ENCODE data around the gene GIMD1. TPM values are rescaled to one million over a fixed set of nuclear protein-coding genes. Genes with fewer than 3 reads are reported as not detected.
"Not testable (repeated sequence)": the region's sequence is repeated elsewhere in the genome, so short reads cannot be mapped to it uniquely, and the experiment has no call there.

GIMD1 gene
- total and polyA plus RNA-seq, 2 experiments from 2014 or later, result not detected

DNA sequence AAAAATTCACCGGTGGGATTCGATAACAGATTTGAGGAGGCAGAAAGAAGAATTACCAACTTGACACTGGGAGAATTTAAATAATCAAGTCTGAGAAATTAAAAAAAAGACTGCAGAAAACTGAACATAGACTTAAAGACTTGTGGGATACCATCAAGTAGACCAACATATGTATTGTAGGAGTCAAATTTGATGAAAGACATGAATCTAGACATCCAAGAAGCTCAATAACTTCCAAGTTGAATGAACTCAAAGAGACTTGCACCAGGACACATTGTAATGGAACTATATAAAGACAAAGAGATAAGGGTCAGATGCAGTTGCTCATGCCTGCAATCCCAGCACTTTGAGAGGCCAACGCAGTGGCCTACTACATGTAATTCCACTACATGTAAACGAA lies 30.3 kb upstream of the GIMD1 start:
- H2AFZ ChIP-seq, result not testable (repeated sequence)

DNA sequence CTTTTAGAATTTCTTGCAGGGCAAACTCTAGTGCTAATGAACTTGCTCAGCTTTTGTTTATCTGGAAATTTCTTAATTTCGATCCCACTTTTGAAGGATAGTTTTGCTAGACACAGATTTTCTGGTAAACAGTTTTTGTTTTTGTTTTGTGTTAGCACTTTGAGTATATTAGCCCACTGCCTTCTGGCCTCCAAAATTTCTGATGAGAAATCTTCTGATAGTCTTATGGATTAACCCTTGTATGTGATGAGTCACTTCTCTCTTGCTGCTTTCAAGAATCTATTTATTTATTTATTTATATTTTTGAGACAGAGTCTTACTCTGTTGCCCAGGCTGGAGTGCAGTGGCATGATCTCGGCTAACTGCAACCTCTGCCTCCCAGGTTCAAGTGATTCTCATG lies 27.0 kb upstream of the GIMD1 start:
- Histone ChIP-seq H3K79me2 (replicated peaks; ENCODE audit: insufficient read depth) (no peaks in the 10 kb centered on the region), H3K4me3 (no peak overlapping the region), H3K27me3 (ENCODE audit: insufficient read depth) (no peaks in the 10 kb centered on the region), H3K4me2 (no peak overlapping the region), H3K4me1 (ENCODE audit: insufficient read depth) (no peaks in the 10 kb centered on the region), H3K36me3 (ENCODE audit: insufficient read depth) (no peaks in the 10 kb centered on the region; the same call in 1 of the 2 replicates), H3K27ac (ENCODE audit: low read depth) (no peak overlapping the region), H2AFZ (no peak overlapping the region), H3F3A (replicated peaks; ENCODE audit: low read depth) (no peaks in the 10 kb centered on the region), H4K20me1 (replicated peaks; ENCODE audit: insufficient read depth) (no peaks in the 10 kb centered on the region), H3K9me2 (ENCODE audit: insufficient read depth) (no peaks in the 10 kb centered on the region; the same call in 1 of the 2 replicates)
- H3K9me3 Mint-ChIP-seq, result peaks cover 25% of the 10 kb centered on the region
- DNase-seq (ENCODE audit: low spot score) (no peak), ATAC-seq (no peak)
- no peak overlapping the region for H3K27ac Mint-ChIP-seq
- peaks cover 17% of the 10 kb centered on the region; the same call in 2 of the 3 replicates for H3K36me3 Mint-ChIP-seq (ENCODE audit: low read depth)
- TF ChIP-seq EZH2 (IDR thresholded peaks at IDR 0.05; ENCODE audit: low read depth, unreplicated experiment) (no peak), STAT1 (IDR thresholded peaks at IDR 0.05; ENCODE audit: unreplicated experiment) (no peak), EZH2phosphoT487 (IDR thresholded peaks at IDR 0.05; ENCODE audit: unreplicated experiment) (no peak), JUNB (IDR thresholded peaks at IDR 0.05; ENCODE audit: unreplicated experiment) (no peak), CREB1 (CRISPR knock-in tag; IDR thresholded peaks at IDR 0.05; ENCODE audit: low read depth) (no peak)
- TF ChIP-seq, protein P1, sequence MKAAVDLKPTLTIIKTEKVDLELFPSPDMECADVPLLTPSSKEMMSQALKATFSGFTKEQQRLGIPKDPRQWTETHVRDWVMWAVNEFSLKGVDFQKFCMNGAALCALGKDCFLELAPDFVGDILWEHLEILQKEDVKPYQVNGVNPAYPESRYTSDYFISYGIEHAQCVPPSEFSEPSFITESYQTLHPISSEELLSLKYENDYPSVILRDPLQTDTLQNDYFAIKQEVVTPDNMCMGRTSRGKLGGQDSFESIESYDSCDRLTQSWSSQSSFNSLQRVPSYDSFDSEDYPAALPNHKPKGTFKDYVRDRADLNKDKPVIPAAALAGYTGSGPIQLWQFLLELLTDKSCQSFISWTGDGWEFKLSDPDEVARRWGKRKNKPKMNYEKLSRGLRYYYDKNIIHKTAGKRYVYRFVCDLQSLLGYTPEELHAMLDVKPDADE (IDR thresholded peaks at IDR 0.05), result no peak
- TF ChIP-seq, protein P2, sequence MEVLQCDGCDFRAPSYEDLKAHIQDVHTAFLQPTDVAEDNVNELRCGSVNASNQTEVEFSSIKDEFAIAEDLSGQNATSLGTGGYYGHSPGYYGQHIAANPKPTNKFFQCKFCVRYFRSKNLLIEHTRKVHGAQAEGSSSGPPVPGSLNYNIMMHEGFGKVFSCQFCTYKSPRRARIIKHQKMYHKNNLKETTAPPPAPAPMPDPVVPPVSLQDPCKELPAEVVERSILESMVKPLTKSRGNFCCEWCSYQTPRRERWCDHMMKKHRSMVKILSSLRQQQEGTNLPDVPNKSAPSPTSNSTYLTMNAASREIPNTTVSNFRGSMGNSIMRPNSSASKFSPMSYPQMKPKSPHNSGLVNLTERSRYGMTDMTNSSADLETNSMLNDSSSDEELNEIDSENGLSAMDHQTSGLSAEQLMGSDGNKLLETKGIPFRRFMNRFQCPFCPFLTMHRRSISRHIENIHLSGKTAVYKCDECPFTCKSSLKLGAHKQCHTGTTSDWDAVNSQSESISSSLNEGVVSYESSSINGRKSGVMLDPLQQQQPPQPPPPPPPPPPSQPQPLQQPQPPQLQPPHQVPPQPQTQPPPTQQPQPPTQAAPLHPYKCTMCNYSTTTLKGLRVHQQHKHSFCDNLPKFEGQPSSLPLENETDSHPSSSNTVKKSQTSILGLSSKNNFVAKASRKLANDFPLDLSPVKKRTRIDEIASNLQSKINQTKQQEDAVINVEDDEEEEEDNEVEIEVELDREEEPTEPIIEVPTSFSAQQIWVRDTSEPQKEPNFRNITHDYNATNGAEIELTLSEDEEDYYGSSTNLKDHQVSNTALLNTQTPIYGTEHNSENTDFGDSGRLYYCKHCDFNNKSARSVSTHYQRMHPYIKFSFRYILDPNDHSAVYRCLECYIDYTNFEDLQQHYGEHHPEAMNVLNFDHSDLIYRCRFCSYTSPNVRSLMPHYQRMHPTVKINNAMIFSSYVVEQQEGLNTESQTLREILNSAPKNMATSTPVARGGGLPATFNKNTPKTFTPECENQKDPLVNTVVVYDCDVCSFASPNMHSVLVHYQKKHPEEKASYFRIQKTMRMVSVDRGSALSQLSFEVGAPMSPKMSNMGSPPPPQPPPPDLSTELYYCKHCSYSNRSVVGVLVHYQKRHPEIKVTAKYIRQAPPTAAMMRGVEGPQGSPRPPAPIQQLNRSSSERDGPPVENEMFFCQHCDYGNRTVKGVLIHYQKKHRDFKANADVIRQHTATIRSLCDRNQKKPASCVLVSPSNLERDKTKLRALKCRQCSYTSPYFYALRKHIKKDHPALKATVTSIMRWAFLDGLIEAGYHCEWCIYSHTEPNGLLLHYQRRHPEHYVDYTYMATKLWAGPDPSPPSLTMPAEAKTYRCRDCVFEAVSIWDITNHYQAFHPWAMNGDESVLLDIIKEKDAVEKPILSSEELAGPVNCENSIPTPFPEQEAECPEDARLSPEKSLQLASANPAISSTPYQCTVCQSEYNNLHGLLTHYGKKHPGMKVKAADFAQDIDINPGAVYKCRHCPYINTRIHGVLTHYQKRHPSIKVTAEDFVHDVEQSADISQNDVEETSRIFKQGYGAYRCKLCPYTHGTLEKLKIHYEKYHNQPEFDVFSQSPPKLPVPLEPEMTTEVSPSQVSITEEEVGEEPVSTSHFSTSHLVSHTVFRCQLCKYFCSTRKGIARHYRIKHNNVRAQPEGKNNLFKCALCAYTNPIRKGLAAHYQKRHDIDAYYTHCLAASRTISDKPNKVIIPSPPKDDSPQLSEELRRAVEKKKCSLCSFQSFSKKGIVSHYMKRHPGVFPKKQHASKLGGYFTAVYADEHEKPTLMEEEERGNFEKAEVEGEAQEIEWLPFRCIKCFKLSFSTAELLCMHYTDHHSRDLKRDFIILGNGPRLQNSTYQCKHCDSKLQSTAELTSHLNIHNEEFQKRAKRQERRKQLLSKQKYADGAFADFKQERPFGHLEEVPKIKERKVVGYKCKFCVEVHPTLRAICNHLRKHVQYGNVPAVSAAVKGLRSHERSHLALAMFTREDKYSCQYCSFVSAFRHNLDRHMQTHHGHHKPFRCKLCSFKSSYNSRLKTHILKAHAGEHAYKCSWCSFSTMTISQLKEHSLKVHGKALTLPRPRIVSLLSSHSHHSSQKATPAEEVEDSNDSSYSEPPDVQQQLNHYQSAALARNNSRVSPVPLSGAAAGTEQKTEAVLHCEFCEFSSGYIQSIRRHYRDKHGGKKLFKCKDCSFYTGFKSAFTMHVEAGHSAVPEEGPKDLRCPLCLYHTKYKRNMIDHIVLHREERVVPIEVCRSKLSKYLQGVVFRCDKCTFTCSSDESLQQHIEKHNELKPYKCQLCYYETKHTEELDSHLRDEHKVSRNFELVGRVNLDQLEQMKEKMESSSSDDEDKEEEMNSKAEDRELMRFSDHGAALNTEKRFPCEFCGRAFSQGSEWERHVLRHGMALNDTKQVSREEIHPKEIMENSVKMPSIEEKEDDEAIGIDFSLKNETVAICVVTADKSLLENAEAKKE (CRISPR knock-in tag; IDR thresholded peaks at IDR 0.05), result no peak
- TF ChIP-seq, protein P3, sequence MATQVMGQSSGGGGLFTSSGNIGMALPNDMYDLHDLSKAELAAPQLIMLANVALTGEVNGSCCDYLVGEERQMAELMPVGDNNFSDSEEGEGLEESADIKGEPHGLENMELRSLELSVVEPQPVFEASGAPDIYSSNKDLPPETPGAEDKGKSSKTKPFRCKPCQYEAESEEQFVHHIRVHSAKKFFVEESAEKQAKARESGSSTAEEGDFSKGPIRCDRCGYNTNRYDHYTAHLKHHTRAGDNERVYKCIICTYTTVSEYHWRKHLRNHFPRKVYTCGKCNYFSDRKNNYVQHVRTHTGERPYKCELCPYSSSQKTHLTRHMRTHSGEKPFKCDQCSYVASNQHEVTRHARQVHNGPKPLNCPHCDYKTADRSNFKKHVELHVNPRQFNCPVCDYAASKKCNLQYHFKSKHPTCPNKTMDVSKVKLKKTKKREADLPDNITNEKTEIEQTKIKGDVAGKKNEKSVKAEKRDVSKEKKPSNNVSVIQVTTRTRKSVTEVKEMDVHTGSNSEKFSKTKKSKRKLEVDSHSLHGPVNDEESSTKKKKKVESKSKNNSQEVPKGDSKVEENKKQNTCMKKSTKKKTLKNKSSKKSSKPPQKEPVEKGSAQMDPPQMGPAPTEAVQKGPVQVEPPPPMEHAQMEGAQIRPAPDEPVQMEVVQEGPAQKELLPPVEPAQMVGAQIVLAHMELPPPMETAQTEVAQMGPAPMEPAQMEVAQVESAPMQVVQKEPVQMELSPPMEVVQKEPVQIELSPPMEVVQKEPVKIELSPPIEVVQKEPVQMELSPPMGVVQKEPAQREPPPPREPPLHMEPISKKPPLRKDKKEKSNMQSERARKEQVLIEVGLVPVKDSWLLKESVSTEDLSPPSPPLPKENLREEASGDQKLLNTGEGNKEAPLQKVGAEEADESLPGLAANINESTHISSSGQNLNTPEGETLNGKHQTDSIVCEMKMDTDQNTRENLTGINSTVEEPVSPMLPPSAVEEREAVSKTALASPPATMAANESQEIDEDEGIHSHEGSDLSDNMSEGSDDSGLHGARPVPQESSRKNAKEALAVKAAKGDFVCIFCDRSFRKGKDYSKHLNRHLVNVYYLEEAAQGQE (IDR thresholded peaks at IDR 0.05; ENCODE audit: unreplicated experiment), result no peak
- H3K27me3 Mint-ChIP-seq (ENCODE audit: insufficient read depth, low read depth, poor library complexity), result no peaks in the 10 kb centered on the region
- no peak overlapping the region for H3K4me3 Mint-ChIP-seq
- no peaks in the 10 kb centered on the region for H3K4me1 Mint-ChIP-seq

More for the DNA sequence above, 30.3 kb upstream of the GIMD1 start:
- H3K79me2 ChIP-seq (replicated peaks; ENCODE audit: insufficient read depth); ATAC-seq; H3K4me1 ChIP-seq (ENCODE audit: insufficient read depth); H3F3A ChIP-seq (replicated peaks; ENCODE audit: low read depth); H3K9me2 ChIP-seq (ENCODE audit: insufficient read depth); H3K36me3 ChIP-seq (ENCODE audit: insufficient read depth); H3K27ac Mint-ChIP-seq; H3K4me2 ChIP-seq; H3K4me3 ChIP-seq; H3K27me3 Mint-ChIP-seq (ENCODE audit: insufficient read depth, low read depth, poor library complexity); H3K4me1 Mint-ChIP-seq; H3K27me3 ChIP-seq (ENCODE audit: insufficient read depth); DNase-seq (ENCODE audit: low spot score); H3K27ac ChIP-seq (ENCODE audit: low read depth); H3K4me3 Mint-ChIP-seq; H4K20me1 ChIP-seq (replicated peaks; ENCODE audit: insufficient read depth): not testable (repeated sequence)
- Mint-ChIP-seq H3K9me3 (peaks cover 25% of the 10 kb centered on the region), H3K36me3 (ENCODE audit: low read depth) (peaks cover 17% of the 10 kb centered on the region; the same call in 2 of the 3 replicates)

All from GM23338 (cell line).